Esophagus squamous epithelium (tissue), 5 donors: ENCODE results near the gene LY6G6F. TPM values are rescaled to one million over a fixed set of nuclear protein-coding genes. Genes with fewer than 3 reads are reported as not detected.
A peak's percentile ranks its signal among the peaks of the same experiment; 100 is the strongest.
"Not testable (repeated sequence)": the region's sequence is repeated elsewhere in the genome, so short reads cannot be mapped to it uniquely, and the experiment has no call there.

Experiments
- DNase-seq: peaks from one replicate; lab custom pipeline; 2025; lab: John Stamatoyannopoulos, UW
- H3K27ac ChIP-seq, 4 donors: fragments of 200-600 bp; sonication (generic); one replicate each; pipeline ENCODE4 v1.5.1; 2016 to 2019; ENCODE audit warnings: mild to moderate bottlenecking in 1 of 4
- H3K27me3 ChIP-seq, 4 donors: fragments of 200-600 bp; sonication (generic); 1 replicate in 3 of 4; 2 replicates in 1 of 4; pipeline versions ENCODE4 v1.5.1 to v1.6.0; 2017 to 2021; ENCODE audit warnings: antibody characterized with exemption in 1 of 4
- H3K36me3 ChIP-seq, 3 donors: fragments of 200-600 bp; sonication (generic); one replicate each; pipeline ENCODE4 v1.5.1; 2016 to 2019
- H3K4me1 ChIP-seq, 3 donors: fragments of 200-600 bp; sonication (generic); one replicate each; pipeline ENCODE4 v1.5.1; 2017 to 2019
- H3K4me3 ChIP-seq, 4 donors: fragments of 200-600 bp; sonication (generic); 1 replicate in 3 of 4; 2 replicates in 1 of 4; pipeline ENCODE4 v1.5.1; 2016 to 2019; ENCODE audit warnings: mild to moderate bottlenecking in 2 of 4, moderate library complexity in 1 of 4
- H3K9me3 ChIP-seq, 3 donors: fragments of 200-600 bp; sonication (generic); one replicate each; pipeline ENCODE4 v1.5.1; 2016 to 2019
- CTCF ChIP-seq, 6 experiments: fragments of 450-650 bp in 4 of 6; fragments of 200-600 bp in 2 of 6; sonication (generic) in 2 of 6; IDR thresholded peaks; one replicate each; pipeline ENCODE4 v1.5.1; 2016 to 2019; ENCODE audit warnings: antibody characterized with exemption in 6 of 6, mild to moderate bottlenecking in 4 of 6, moderate library complexity in 4 of 6
- POLR2A ChIP-seq, 4 donors: fragments of 450-650 bp; IDR thresholded peaks; one replicate each; pipeline ENCODE4 v1.6.1; 2017; ENCODE audit warnings: antibody characterized with exemption in 4 of 4, mild to moderate bottlenecking in 4 of 4, moderate library complexity in 3 of 4
- WGBS, 2 donors: methylation state at CpG; one replicate each; pipeline ENCODE4 v1.1.5; 2018; 5-methylcytosine and 5-hydroxymethylcytosine counted together
- intact Hi-C: fragments of 100-400 bp; cut with DNase I; formaldehyde crosslinking; loops from one replicate; pipeline ENCODE4 v1.15.0; 2022
- total RNA-seq, 4 donors: library from RNA; depleted of rRNA; stranded (reverse); fragments of >200 nt; gene quantifications; one replicate each; pipeline ENCODE4 v1.1.0, GENCODE V29; 2016
- donor health status: DM: yes; HTN: yes; CAD: no.

Gene LY6G6F
- total RNA-seq, 4 donors from 2014 or later, result not detected

- DNase-seq, result no peak
- Histone ChIP-seq H3K27ac (no peak overlapping the region), H3K4me1 (peaks cover 6 to 31% (median 21%) of the 10 kb centered on the region in 3 donors), H3K4me3 (no peak overlapping the region), H3K36me3 (no peaks in the 10 kb centered on the region), H3K27me3 (no peaks in the 10 kb centered on the region), H3K9me3 (no peaks in the 10 kb centered on the region)
- intact Hi-C loops, result no loop called here
- 85% methylated on average over 4 of the region's 10 CpGs; no CpG with 5 or more reads in 1 of the 2 donors for WGBS, 2 donors
- TF ChIP-seq CTCF (IDR thresholded peaks at IDR 0.05), result no peak
- TF ChIP-seq POLR2A (IDR thresholded peaks at IDR 0.05), result no peak
These were observed 1.0 kb downstream of the LY6G6F start for GRCh38 chr6:31707701-31708100.

DNA sequence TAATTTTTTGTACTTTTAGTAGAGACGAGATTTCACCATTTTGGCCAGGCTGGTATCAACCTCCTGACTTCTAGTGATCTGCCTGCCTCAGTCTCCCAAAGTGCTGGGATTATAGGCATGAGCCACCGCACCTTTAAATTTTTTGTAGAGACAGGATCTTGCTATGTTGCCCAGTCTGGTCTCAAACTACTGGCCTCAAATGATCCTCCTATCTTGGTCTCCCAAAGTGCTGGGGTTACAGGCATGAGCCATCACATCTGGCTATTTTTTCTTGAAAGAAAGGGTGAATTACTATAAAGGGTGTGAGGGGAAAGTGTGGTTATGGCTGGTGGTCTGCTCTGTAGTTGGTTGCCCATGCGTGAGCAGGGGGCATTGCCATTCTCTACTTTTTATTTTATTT, 1.6 kb downstream of the LY6G6F start:
- Histone ChIP-seq H3K27ac (no peak overlapping the region), H3K36me3 (no peaks in the 10 kb centered on the region), H3K4me1 (peaks cover 6 to 37% (median 27%) of the 10 kb centered on the region in 3 donors), H3K9me3 (no peaks in the 10 kb centered on the region), H3K27me3 (no peaks in the 10 kb centered on the region), H3K4me3 (no peak overlapping the region)
- intact Hi-C loops, result no loop called here
- DNase-seq, result no peak
- TF ChIP-seq CTCF (IDR thresholded peaks at IDR 0.05) (no peak), POLR2A (IDR thresholded peaks at IDR 0.05) (no peak)
- WGBS, 2 donors, result 83 to 100% methylated on average over 3 of the region's 3 CpGs

- WGBS, 2 donors, result 84 to 89% methylated on average over 10 to 11 of the region's 11 CpGs
- H3K36me3 ChIP-seq, intact Hi-C loops, H3K4me3 ChIP-seq, DNase-seq, H3K27ac ChIP-seq, H3K9me3 ChIP-seq, H3K27me3 ChIP-seq: not testable (repeated sequence)
- H3K4me1 ChIP-seq, result peaks cover 6 to 37% (median 32%) of the 10 kb centered on the region in 3 donors
These were observed 2.5 kb downstream of the LY6G6F start for GRCh38 chr6:31709157-31709556.

- WGBS, 2 donors, result 57 to 63% methylated on average over 3 to 5 of the region's 5 CpGs
These were observed 4.0 kb downstream of the LY6G6F start for GRCh38 chr6:31710523-31711219.

GRCh38 chr6:31711233-31711632, 4.6 kb downstream of the LY6G6F start:
- DNase-seq, result no peak
- Histone ChIP-seq H3K27ac (peak overlapping the region; percentile 47 to 84 (median 68)), H3K27me3 (no peaks in the 10 kb centered on the region), H3K4me3 (no peak overlapping the region), H3K4me1 (peaks cover 12 to 51% (median 33%) of the 10 kb centered on the region in 3 donors), H3K36me3 (no peaks in the 10 kb centered on the region), H3K9me3 (no peaks in the 10 kb centered on the region)
- intact Hi-C loops, result no loop called here
- WGBS, 2 donors, result 21 to 29% methylated on average over 7 to 8 of the region's 8 CpGs
- no peak for TF ChIP-seq POLR2A (IDR thresholded peaks at IDR 0.05)
- TF ChIP-seq CTCF (IDR thresholded peaks at IDR 0.05), result no peak

More at GRCh38 chr6:31710523-31711219, 4.0 kb downstream of the LY6G6F start:
- Histone ChIP-seq H3K9me3 (no peaks in the 10 kb centered on the region), H3K36me3 (no peaks in the 10 kb centered on the region), H3K27ac (peak overlapping the region; percentile 47 to 84 (median 68)), H3K4me1 (peaks cover 11 to 51% (median 33%) of the 10 kb centered on the region in 3 donors), H3K27me3 (no peaks in the 10 kb centered on the region), H3K4me3 (no peak overlapping the region)
- no peak for DNase-seq
- intact Hi-C loops, result no loop called here
- no peak for TF ChIP-seq POLR2A (IDR thresholded peaks at IDR 0.05)
- no peak for TF ChIP-seq CTCF (IDR thresholded peaks at IDR 0.05)
